Mucosa of rectum (tissue), 2 donors: ENCODE results near the gene SLC27A5.

ENCODE experiments used
- H3K27ac ChIP-seq, 2 donors: one replicate each; pipeline ENCODE4 v1.7.0; 2013; ENCODE audit warnings: inconsistent platforms in 2 of 2, low read depth in 2 of 2, low read length in 2 of 2
- H3K27me3 ChIP-seq, 2 donors: one replicate each; pipeline ENCODE4 v1.7.0; 2013; ENCODE audit warnings: low read length in 2 of 2; ENCODE audit not compliant: control insufficient read depth in 2 of 2, insufficient read depth in 2 of 2
- H3K36me3 ChIP-seq, 2 donors: one replicate each; pipeline ENCODE4 v1.7.0; 2013; ENCODE audit warnings: low read length in 2 of 2; ENCODE audit not compliant: control insufficient read depth in 2 of 2, insufficient read depth in 2 of 2
- H3K4me1 ChIP-seq, 2 donors: one replicate each; pipeline ENCODE4 v1.7.0; 2013; ENCODE audit warnings: low read length in 2 of 2, mild to moderate bottlenecking in 1 of 2; ENCODE audit not compliant: control insufficient read depth in 2 of 2, insufficient read depth in 2 of 2
- H3K4me3 ChIP-seq, 2 donors: one replicate each; pipeline ENCODE4 v1.7.0; 2013; ENCODE audit warnings: low read length in 2 of 2
- H3K9ac ChIP-seq, 2 donors: one replicate each; pipeline ENCODE4 v1.7.0; 2013; ENCODE audit warnings: low read length in 2 of 2, low read depth in 1 of 2, mild to moderate bottlenecking in 1 of 2
- H3K9me3 ChIP-seq, 2 donors: one replicate each; pipeline ENCODE4 v1.7.0; 2013; ENCODE audit warnings: low read length in 2 of 2; ENCODE audit not compliant: control insufficient read depth in 2 of 2
- donor health status: healthy.
- donor health status: Normal muscosa, but diverticular disease.

SLC27A5 gene

GRCh38 chr19:58511353-58512208, at the start of gene SLC27A5:
SLC27A5 (minus strand) TSS chr19:58511992; CDS start chr19:58511955, 37 bp downstream.
- peaks cover 23 to 27% of the 10 kb centered on the region in 2 donors for H3K4me1 ChIP-seq
- no peaks in the 10 kb centered on the region for H3K27me3 ChIP-seq
- H3K9ac ChIP-seq = no peak within 1 kb of the TSS
- peaks cover 1 to 8% of the 10 kb centered on the region in 2 donors for H3K36me3 ChIP-seq
- H3K27ac ChIP-seq = peak within 1 kb of the TSS in 1 of 2 donors; percentile 34
- H3K4me3 ChIP-seq = no peak within 1 kb of the TSS
- no peaks in the 10 kb centered on the region for H3K9me3 ChIP-seq

GRCh38 chr19:58560921-58561320, 49.1 kb upstream of the SLC27A5 start:
- Histone ChIP-seq H3K9ac (no peak overlapping the region), H3K27ac (no peak overlapping the region), H3K4me3 (no peak overlapping the region), H3K27me3 (no peaks in the 10 kb centered on the region), H3K36me3 (peaks cover 8 to 9% of the 10 kb centered on the region in 2 donors), H3K4me1 (peaks cover 41 to 44% of the 10 kb centered on the region in 2 donors), H3K9me3 (no peaks in the 10 kb centered on the region)

GRCh38 chr19:58560007-58560887, 48.5 kb upstream of the SLC27A5 start:
- peak overlapping the region; percentile 81 to 98 for H3K4me3 ChIP-seq
- H3K9ac ChIP-seq = peak overlapping the region; percentile 88 to 95
- peaks cover 8 to 10% of the 10 kb centered on the region in 2 donors for H3K36me3 ChIP-seq
- H3K4me1 ChIP-seq = peaks cover 45 to 49% of the 10 kb centered on the region in 2 donors
- peak overlapping the region; percentile 99 to 100 for H3K27ac ChIP-seq
- H3K27me3 ChIP-seq = no peaks in the 10 kb centered on the region
- no peaks in the 10 kb centered on the region for H3K9me3 ChIP-seq

GRCh38 chr19:58559275-58560006, 47.6 kb upstream of the SLC27A5 start:
- peak overlapping the region; percentile 99 to 100 for H3K27ac ChIP-seq
- peak overlapping the region; percentile 88 to 95 for H3K9ac ChIP-seq
- no peaks in the 10 kb centered on the region for H3K9me3 ChIP-seq
- H3K36me3 ChIP-seq = peaks cover 8 to 10% of the 10 kb centered on the region in 2 donors
- H3K4me3 ChIP-seq = peak overlapping the region; percentile 81 to 98
- no peaks in the 10 kb centered on the region for H3K27me3 ChIP-seq
- H3K4me1 ChIP-seq = peaks cover 49 to 51% of the 10 kb centered on the region in 2 donors

GRCh38 chr19:58558623-58559274, 47.0 kb upstream of the SLC27A5 start:
- Histone ChIP-seq H3K36me3 (peaks cover 8 to 10% of the 10 kb centered on the region in 2 donors), H3K27me3 (no peaks in the 10 kb centered on the region), H3K9me3 (no peaks in the 10 kb centered on the region), H3K9ac (peak overlapping the region; percentile 88 to 95), H3K4me3 (peak overlapping the region; percentile 81 to 98), H3K27ac (peak overlapping the region; percentile 99 to 100), H3K4me1 (peaks cover 56 to 58% of the 10 kb centered on the region in 2 donors)

- H3K9ac ChIP-seq = peak within 1 kb of the TSS; percentile 88 to 95
- peak within 1 kb of the TSS; percentile 81 to 98 for H3K4me3 ChIP-seq
- peaks cover 8 to 10% of the 10 kb centered on the region in 2 donors for H3K36me3 ChIP-seq
- H3K27ac ChIP-seq = peak within 1 kb of the TSS; percentile 99 to 100
- no peaks in the 10 kb centered on the region for H3K27me3 ChIP-seq
- no peaks in the 10 kb centered on the region for H3K9me3 ChIP-seq
- H3K4me1 ChIP-seq = peaks cover 55 to 56% of the 10 kb centered on the region in 2 donors
These were observed 46.4 kb upstream of the SLC27A5 start, which contains the start of gene UBE2M for GRCh38 chr19:58558066-58558622. UBE2M (minus strand) TSS chr19:58558611; CDS start chr19:58558381, 230 bp downstream.

- Histone ChIP-seq H3K9me3 (no peaks in the 10 kb centered on the region), H3K4me1 (peaks cover 48 to 49% of the 10 kb centered on the region in 2 donors), H3K27ac (peak overlapping the region; percentile 91 to 100), H3K27me3 (no peaks in the 10 kb centered on the region), H3K36me3 (peaks cover 14 to 16% of the 10 kb centered on the region in 2 donors), H3K9ac (peak overlapping the region; percentile 88 to 94), H3K4me3 (peak overlapping the region; percentile 81 to 93)
These were observed 45.7 kb upstream of the SLC27A5 start for GRCh38 chr19:58557221-58558065.

GRCh38 chr19:58556622-58557220, 44.9 kb upstream of the SLC27A5 start:
- H3K9ac ChIP-seq = peak overlapping the region; percentile 88 to 94
- H3K27me3 ChIP-seq = no peaks in the 10 kb centered on the region
- H3K36me3 ChIP-seq = peaks cover 21 to 22% of the 10 kb centered on the region in 2 donors
- H3K9me3 ChIP-seq = no peaks in the 10 kb centered on the region
- peaks cover 41 to 42% of the 10 kb centered on the region in 2 donors for H3K4me1 ChIP-seq
- peak overlapping the region in 1 of 2 donors; percentile 100 for H3K27ac ChIP-seq
- H3K4me3 ChIP-seq = peak overlapping the region; percentile 81 to 93
